Sigmoid colon (tissue), 7 donors: ENCODE results near the gene FBXO21. TPM values are rescaled to one million over a fixed set of nuclear protein-coding genes. Genes with fewer than 3 reads are reported as not detected.
"Not testable (repeated sequence)": the region's sequence is repeated elsewhere in the genome, so short reads cannot be mapped to it uniquely, and the experiment has no call there.

Experiments
- DNase-seq: peaks from one replicate; pipeline ENCODE4 v3.0.0-alpha.2; 2019
- H3K27ac ChIP-seq, 4 donors: fragments of 200-600 bp; sonication (generic); one replicate each; pipeline ENCODE4 v1.5.1; 2016 to 2019; ENCODE audit warnings: mild to moderate bottlenecking in 1 of 4
- H3K27me3 ChIP-seq, 3 donors: fragments of 200-600 bp; sonication (generic); one replicate each; pipeline ENCODE4 v1.5.1; 2019; ENCODE audit warnings: mild to moderate bottlenecking in 1 of 3
- H3K36me3 ChIP-seq, 4 donors: fragments of 200-600 bp; sonication (generic); one replicate each; pipeline ENCODE4 v1.5.1; 2016 to 2019
- H3K4me1 ChIP-seq, 4 donors: fragments of 200-600 bp; sonication (generic); one replicate each; pipeline ENCODE4 v1.5.1; 2017 to 2019
- H3K4me3 ChIP-seq, 4 donors: fragments of 200-600 bp; sonication (generic); one replicate each; pipeline ENCODE4 v1.5.1; 2017 to 2019; ENCODE audit warnings: mild to moderate bottlenecking in 2 of 4, moderate library complexity in 1 of 4
- H3K9me3 ChIP-seq, 4 donors: fragments of 200-600 bp in 3 of 4; sonication (generic) in 3 of 4; one replicate each; pipeline versions ENCODE4 v1.5.1 to v1.6.1; 2013 to 2019
- EP300 ChIP-seq, 4 donors: sonication (generic); formaldehyde crosslinking; IDR thresholded peaks; one replicate each; pipeline ENCODE4 v1.6.1; 2017; ENCODE audit warnings: antibody characterized with exemption in 4 of 4
- POLR2A ChIP-seq, 2 donors: fragments of 450-650 bp; IDR thresholded peaks; one replicate each; pipeline ENCODE4 v1.6.1; 2016; ENCODE audit warnings: antibody characterized with exemption in 2 of 2, mild to moderate bottlenecking in 2 of 2, moderate library complexity in 2 of 2
- POLR2AphosphoS5 ChIP-seq, 4 donors: sonication (generic); formaldehyde crosslinking; IDR thresholded peaks; one replicate each; pipeline ENCODE4 v1.6.1; 2017; ENCODE audit warnings: antibody characterized with exemption in 4 of 4
- WGBS, 2 donors: extraction: QIAGEN DNeasy Blood & Tissue Kit; methylation state at CpG; one replicate each; pipeline ENCODE4 v1.1.7; 2013; 5-methylcytosine and 5-hydroxymethylcytosine counted together
- intact Hi-C: fragments of 100-400 bp; cut with DNase I; formaldehyde crosslinking; loops from one replicate; pipeline ENCODE4 v1.15.1; 2023
- polyA plus RNA-seq, 3 donors: library from polyadenylated mRNA; stranded (reverse); fragments of 200-250 nt; gene quantifications; one replicate each; pipeline ENCODE4 v1.2.3, GENCODE V29; 2013
- total RNA-seq, 4 donors: library from RNA; depleted of rRNA; stranded (reverse); fragments of >200 nt; gene quantifications; one replicate each; pipeline ENCODE4 v1.1.0, GENCODE V29; 2016
- TF ChIP-seq, protein P1 (sequence below), 4 experiments: fragments of 450-650 bp in 3 of 4; fragments of 200-600 bp in 1 of 4; IDR thresholded peaks; one replicate each; pipeline ENCODE4 v1.5.1; 2016 to 2019; ENCODE audit warnings: antibody characterized with exemption in 4 of 4, mild to moderate bottlenecking in 3 of 4, moderate library complexity in 2 of 4
- donor health status: healthy with polysubstance abuse.
- donor health status: Bipolar disorder and iron deficiency.
- donor health status: healthy.

FBXO21 gene
- total and polyA plus RNA-seq, 7 donors, result 6.6 to 134 (median 40.7) TPM

GRCh38 chr12:117111386-117111785, 78.9 kb downstream of the FBXO21 start:
- Histone ChIP-seq H3K4me3 (no peak overlapping the region), H3K9me3 (no peaks in the 10 kb centered on the region), H3K36me3 (no peaks in the 10 kb centered on the region), H3K27ac (no peak overlapping the region), H3K27me3 (peaks cover 0 to 6% (median 0%) of the 10 kb centered on the region in 3 donors), H3K4me1 (no peaks in the 10 kb centered on the region)
- no peak for TF ChIP-seq POLR2A (IDR thresholded peaks at IDR 0.05)
- TF ChIP-seq, protein P1, sequence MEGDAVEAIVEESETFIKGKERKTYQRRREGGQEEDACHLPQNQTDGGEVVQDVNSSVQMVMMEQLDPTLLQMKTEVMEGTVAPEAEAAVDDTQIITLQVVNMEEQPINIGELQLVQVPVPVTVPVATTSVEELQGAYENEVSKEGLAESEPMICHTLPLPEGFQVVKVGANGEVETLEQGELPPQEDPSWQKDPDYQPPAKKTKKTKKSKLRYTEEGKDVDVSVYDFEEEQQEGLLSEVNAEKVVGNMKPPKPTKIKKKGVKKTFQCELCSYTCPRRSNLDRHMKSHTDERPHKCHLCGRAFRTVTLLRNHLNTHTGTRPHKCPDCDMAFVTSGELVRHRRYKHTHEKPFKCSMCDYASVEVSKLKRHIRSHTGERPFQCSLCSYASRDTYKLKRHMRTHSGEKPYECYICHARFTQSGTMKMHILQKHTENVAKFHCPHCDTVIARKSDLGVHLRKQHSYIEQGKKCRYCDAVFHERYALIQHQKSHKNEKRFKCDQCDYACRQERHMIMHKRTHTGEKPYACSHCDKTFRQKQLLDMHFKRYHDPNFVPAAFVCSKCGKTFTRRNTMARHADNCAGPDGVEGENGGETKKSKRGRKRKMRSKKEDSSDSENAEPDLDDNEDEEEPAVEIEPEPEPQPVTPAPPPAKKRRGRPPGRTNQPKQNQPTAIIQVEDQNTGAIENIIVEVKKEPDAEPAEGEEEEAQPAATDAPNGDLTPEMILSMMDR (IDR thresholded peaks at IDR 0.05), result no peak
- no peak for TF ChIP-seq EP300 (IDR thresholded peaks at IDR 0.05)
- no peak for TF ChIP-seq POLR2AphosphoS5 (IDR thresholded peaks at IDR 0.05)
- no peak for DNase-seq
- intact Hi-C loops, result no loop called here
- WGBS, 2 donors, result 50 to 78% methylated on average over 6 of the region's 6 CpGs

- intact Hi-C loops, result no loop called here
- DNase-seq, result no peak
- TF ChIP-seq EP300 (IDR thresholded peaks at IDR 0.05) (no peak), POLR2A (IDR thresholded peaks at IDR 0.05) (no peak), POLR2AphosphoS5 (IDR thresholded peaks at IDR 0.05) (no peak)
- TF ChIP-seq, protein P1 (IDR thresholded peaks at IDR 0.05), result no peak
Measured at GRCh38 chr12:117109943-117110635, 80.2 kb downstream of the FBXO21 start.

GRCh38 chr12:117105902-117106301, 84.4 kb downstream of the FBXO21 start:
- H3K36me3 ChIP-seq, result no peaks in the 10 kb centered on the region
- H3K9me3 ChIP-seq, result no peaks in the 10 kb centered on the region
- H3K4me1 ChIP-seq, result no peaks in the 10 kb centered on the region
- TF ChIP-seq POLR2A (IDR thresholded peaks at IDR 0.05), result no peak
- TF ChIP-seq, protein P1 (IDR thresholded peaks at IDR 0.05), result no peak
- no peak overlapping the region for H3K4me3 ChIP-seq
- H3K27ac ChIP-seq, result no peak overlapping the region
- WGBS, 2 donors, result 12 to 64% methylated on average over 12 of the region's 12 CpGs
- intact Hi-C loops, result no loop called here
- DNase-seq, result no peak
- H3K27me3 ChIP-seq, result peaks cover 5 to 19% (median 11%) of the 10 kb centered on the region in 3 donors

More at GRCh38 chr12:117109943-117110635, 80.2 kb downstream of the FBXO21 start:
- peaks cover 0 to 6% (median 0%) of the 10 kb centered on the region in 3 donors for H3K27me3 ChIP-seq
- no peaks in the 10 kb centered on the region for H3K4me1 ChIP-seq
- H3K27ac ChIP-seq, result no peak overlapping the region
- no peak overlapping the region for H3K4me3 ChIP-seq
- H3K36me3 ChIP-seq, result no peaks in the 10 kb centered on the region
- no peaks in the 10 kb centered on the region for H3K9me3 ChIP-seq
- 81 to 87% methylated on average over 8 of the region's 8 CpGs for WGBS, 2 donors

DNA sequence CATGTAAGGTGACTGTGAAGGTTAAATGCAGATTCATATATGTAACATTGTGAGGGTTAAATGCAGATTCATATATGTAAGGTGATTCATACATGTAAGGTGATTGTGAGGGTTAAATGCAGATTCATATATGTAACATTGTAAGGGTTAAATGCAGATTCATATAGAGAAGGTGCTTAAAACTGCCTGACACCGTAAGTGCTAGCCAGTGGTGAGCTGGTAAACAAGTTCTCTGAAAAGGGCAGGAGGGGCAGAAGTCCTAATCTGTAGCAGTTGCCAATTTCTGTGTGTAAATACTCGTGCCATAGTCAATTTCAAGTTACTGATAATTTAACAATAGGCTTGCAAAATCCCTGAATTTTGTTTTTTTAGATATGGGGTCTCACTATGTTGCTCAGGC, 86.3 kb downstream of the FBXO21 start:
- peaks cover 13 to 38% (median 30%) of the 10 kb centered on the region in 3 donors for H3K27me3 ChIP-seq
- intact Hi-C loops, DNase-seq: not testable (repeated sequence)

GRCh38 chr12:117102800-117103181, 87.5 kb downstream of the FBXO21 start:
- Histone ChIP-seq H3K27me3 (peaks cover 22 to 50% (median 42%) of the 10 kb centered on the region in 3 donors), H3K9me3 (no peaks in the 10 kb centered on the region), H3K4me1 (peaks cover 0 to 18% (median 15%) of the 10 kb centered on the region in 4 donors), H3K4me3 (no peak overlapping the region), H3K36me3 (no peaks in the 10 kb centered on the region), H3K27ac (no peak overlapping the region)
- TF ChIP-seq EP300 (IDR thresholded peaks at IDR 0.05) (no peak), POLR2A (IDR thresholded peaks at IDR 0.05) (no peak), POLR2AphosphoS5 (IDR thresholded peaks at IDR 0.05) (no peak)
- TF ChIP-seq, protein P1 (IDR thresholded peaks at IDR 0.05), result no peak
- DNase-seq, result no peak
- WGBS, 2 donors, result 89 to 92% methylated on average over 3 of the region's 3 CpGs
- intact Hi-C loops, result no loop called here

More for the DNA sequence above, 86.3 kb downstream of the FBXO21 start:
- not testable (repeated sequence) for H3K36me3 ChIP-seq, H3K4me1 ChIP-seq, H3K4me3 ChIP-seq, H3K27ac ChIP-seq, H3K9me3 ChIP-seq
- 10 to 69% methylated on average over 2 of the region's 2 CpGs for WGBS, 2 donors
